HL-60 (cell line): ENCODE results near the gene APBA2.

Experiments
- DNase-seq, 2 experiments: peaks; one replicate each; pipeline ENCODE4 v3.0.0-alpha.2; 2010 to 2020; ENCODE audit warnings: low read depth in 1 of 2, low spot score in 1 of 2
- H3K27ac ChIP-seq: fragments of 250-450 bp; sonication (Bioruptor Pico); replicated peaks from 2 replicates; pipeline ENCODE4 v1.5.1; 2020; ENCODE audit warnings: mild to moderate bottlenecking, moderate library complexity
- H3K27me3 ChIP-seq: fragments of 250-450 bp; sonication (Bioruptor Pico); 2 replicates; pipeline ENCODE4 v1.5.1; 2021; ENCODE audit warnings: mild to moderate bottlenecking, moderate library complexity; ENCODE audit not compliant: insufficient read depth, poor library complexity, severe bottlenecking
- H3K4me3 ChIP-seq: replicated peaks from 2 replicates; pipeline ENCODE4 v1.5.1; 2011; ENCODE audit warnings: mild to moderate bottlenecking, control low read depth, low read length; ENCODE audit not compliant: insufficient read depth
- GABPA ChIP-seq: IDR thresholded peaks from 2 replicates; pipeline ENCODE4 v1.6.1; 2012; ENCODE audit warnings: low read depth
- POLR2AphosphoS5 ChIP-seq: IDR thresholded peaks from 2 replicates; pipeline ENCODE4 v1.6.1; 2012; ENCODE audit warnings: low read depth
- SPI1 ChIP-seq: IDR thresholded peaks from 2 replicates; pipeline ENCODE4 v1.6.1; 2012; ENCODE audit warnings: low read depth, mild to moderate bottlenecking, borderline replicate concordance
- TF ChIP-seq, protein P1 (sequence below): IDR thresholded peaks from 2 replicates; pipeline ENCODE4 v1.6.1; 2012; ENCODE audit warnings: low read depth; ENCODE audit not compliant: insufficient replicate concordance
- TF ChIP-seq, protein P2 (sequence below): IDR thresholded peaks from one replicate; pipeline ENCODE4 v1.5.1; 2011; ENCODE audit warnings: low read length, control low read depth, inconsistent platforms; ENCODE audit not compliant: insufficient read depth

The APBA2 gene

DNA sequence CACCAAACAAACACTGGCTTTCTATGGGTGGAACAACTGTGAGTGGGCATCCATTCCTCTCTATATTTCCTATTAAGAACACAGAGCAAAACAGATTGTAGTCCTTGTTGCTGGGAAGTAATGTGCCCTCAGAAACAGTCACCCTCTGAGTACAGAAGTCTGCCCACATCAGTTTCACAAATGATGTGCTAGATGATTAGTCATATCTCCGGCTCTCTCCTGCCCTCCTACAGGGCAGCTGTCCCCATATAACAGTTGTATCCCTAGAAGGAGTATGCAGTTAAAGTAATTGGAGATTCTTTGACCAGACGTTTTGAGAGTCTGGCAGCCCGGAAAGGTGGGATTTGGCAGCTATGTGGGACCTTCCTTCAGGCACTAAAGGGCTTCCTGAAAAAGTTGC lies 159.9 kb downstream of the APBA2 start:
- no peak for DNase-seq
- TF ChIP-seq, protein P1, sequence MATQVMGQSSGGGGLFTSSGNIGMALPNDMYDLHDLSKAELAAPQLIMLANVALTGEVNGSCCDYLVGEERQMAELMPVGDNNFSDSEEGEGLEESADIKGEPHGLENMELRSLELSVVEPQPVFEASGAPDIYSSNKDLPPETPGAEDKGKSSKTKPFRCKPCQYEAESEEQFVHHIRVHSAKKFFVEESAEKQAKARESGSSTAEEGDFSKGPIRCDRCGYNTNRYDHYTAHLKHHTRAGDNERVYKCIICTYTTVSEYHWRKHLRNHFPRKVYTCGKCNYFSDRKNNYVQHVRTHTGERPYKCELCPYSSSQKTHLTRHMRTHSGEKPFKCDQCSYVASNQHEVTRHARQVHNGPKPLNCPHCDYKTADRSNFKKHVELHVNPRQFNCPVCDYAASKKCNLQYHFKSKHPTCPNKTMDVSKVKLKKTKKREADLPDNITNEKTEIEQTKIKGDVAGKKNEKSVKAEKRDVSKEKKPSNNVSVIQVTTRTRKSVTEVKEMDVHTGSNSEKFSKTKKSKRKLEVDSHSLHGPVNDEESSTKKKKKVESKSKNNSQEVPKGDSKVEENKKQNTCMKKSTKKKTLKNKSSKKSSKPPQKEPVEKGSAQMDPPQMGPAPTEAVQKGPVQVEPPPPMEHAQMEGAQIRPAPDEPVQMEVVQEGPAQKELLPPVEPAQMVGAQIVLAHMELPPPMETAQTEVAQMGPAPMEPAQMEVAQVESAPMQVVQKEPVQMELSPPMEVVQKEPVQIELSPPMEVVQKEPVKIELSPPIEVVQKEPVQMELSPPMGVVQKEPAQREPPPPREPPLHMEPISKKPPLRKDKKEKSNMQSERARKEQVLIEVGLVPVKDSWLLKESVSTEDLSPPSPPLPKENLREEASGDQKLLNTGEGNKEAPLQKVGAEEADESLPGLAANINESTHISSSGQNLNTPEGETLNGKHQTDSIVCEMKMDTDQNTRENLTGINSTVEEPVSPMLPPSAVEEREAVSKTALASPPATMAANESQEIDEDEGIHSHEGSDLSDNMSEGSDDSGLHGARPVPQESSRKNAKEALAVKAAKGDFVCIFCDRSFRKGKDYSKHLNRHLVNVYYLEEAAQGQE = no peak
- TF ChIP-seq, protein P2, sequence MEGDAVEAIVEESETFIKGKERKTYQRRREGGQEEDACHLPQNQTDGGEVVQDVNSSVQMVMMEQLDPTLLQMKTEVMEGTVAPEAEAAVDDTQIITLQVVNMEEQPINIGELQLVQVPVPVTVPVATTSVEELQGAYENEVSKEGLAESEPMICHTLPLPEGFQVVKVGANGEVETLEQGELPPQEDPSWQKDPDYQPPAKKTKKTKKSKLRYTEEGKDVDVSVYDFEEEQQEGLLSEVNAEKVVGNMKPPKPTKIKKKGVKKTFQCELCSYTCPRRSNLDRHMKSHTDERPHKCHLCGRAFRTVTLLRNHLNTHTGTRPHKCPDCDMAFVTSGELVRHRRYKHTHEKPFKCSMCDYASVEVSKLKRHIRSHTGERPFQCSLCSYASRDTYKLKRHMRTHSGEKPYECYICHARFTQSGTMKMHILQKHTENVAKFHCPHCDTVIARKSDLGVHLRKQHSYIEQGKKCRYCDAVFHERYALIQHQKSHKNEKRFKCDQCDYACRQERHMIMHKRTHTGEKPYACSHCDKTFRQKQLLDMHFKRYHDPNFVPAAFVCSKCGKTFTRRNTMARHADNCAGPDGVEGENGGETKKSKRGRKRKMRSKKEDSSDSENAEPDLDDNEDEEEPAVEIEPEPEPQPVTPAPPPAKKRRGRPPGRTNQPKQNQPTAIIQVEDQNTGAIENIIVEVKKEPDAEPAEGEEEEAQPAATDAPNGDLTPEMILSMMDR = no peak
- TF ChIP-seq GABPA = no peak
- TF ChIP-seq SPI1 = no peak
- TF ChIP-seq POLR2AphosphoS5 = no peak

GRCh38 chr15:29046281-29046810 lies 160.6 kb downstream of the APBA2 start:
- DNase-seq = no peak
- Histone ChIP-seq H3K4me3 (no peak overlapping the region), H3K27ac (no peak overlapping the region), H3K27me3 (no peaks in the 10 kb centered on the region)
- TF ChIP-seq, protein P2 = no peak
- TF ChIP-seq POLR2AphosphoS5 = no peak
- TF ChIP-seq GABPA = no peak
- TF ChIP-seq SPI1 = no peak
- TF ChIP-seq, protein P1 = no peak

More for the DNA sequence above, 159.9 kb downstream of the APBA2 start:
- Histone ChIP-seq H3K27ac (no peak overlapping the region), H3K27me3 (no peaks in the 10 kb centered on the region), H3K4me3 (no peak overlapping the region)

GRCh38 chr15:29046977-29047376 lies 161.2 kb downstream of the APBA2 start:
- Histone ChIP-seq H3K27ac (no peak overlapping the region), H3K4me3 (no peak overlapping the region), H3K27me3 (no peaks in the 10 kb centered on the region)
- TF ChIP-seq SPI1 = no peak
- no peak for TF ChIP-seq GABPA
- TF ChIP-seq POLR2AphosphoS5 = no peak
- TF ChIP-seq, protein P1 = no peak
- TF ChIP-seq, protein P2 = no peak
- DNase-seq = no peak
